Stomach (tissue), 4 donors: ENCODE measurements around the gene CYP21A2.
"Not testable (repeated sequence)": the region's sequence is repeated elsewhere in the genome, so short reads cannot be mapped to it uniquely, and the experiment has no call there.

ENCODE experiments used
- EP300 ChIP-seq: sonication (generic); formaldehyde crosslinking; IDR thresholded peaks from one replicate; pipeline ENCODE4 v1.6.1; 2017; ENCODE audit warnings: antibody characterized with exemption
- TF ChIP-seq, protein P1 (sequence below), 7 experiments: fragments of 450-650 bp in 4 of 7; fragments of 200-600 bp in 3 of 7; sonication (generic) in 3 of 7; IDR thresholded peaks; one replicate each; pipeline ENCODE4 v1.5.1; 2016 to 2019; ENCODE audit warnings: antibody characterized with exemption in 7 of 7, control low read depth in 2 of 7, mild to moderate bottlenecking in 1 of 7

DNA sequence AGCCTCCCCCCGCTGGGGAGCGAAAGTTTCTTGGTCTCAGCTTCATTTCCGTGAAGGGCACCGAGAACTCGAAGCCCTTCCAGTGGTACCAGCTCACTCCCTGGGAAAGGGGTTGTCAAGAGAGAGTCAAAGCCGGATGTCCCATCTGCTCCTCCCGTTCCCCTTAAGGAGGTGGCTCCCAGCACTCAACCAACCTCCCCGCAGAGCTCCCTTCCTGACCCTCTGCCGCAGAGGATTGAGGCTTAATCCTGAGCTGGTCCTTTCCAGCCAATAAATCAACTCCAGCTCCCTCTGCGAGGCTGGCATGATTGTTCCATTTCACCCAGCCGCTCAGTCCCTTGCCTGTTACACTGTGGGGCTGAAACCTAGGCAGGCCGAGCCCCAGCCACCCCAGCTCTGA lies 29.6 kb upstream of the CYP21A2 start:
- TF ChIP-seq, protein P1, sequence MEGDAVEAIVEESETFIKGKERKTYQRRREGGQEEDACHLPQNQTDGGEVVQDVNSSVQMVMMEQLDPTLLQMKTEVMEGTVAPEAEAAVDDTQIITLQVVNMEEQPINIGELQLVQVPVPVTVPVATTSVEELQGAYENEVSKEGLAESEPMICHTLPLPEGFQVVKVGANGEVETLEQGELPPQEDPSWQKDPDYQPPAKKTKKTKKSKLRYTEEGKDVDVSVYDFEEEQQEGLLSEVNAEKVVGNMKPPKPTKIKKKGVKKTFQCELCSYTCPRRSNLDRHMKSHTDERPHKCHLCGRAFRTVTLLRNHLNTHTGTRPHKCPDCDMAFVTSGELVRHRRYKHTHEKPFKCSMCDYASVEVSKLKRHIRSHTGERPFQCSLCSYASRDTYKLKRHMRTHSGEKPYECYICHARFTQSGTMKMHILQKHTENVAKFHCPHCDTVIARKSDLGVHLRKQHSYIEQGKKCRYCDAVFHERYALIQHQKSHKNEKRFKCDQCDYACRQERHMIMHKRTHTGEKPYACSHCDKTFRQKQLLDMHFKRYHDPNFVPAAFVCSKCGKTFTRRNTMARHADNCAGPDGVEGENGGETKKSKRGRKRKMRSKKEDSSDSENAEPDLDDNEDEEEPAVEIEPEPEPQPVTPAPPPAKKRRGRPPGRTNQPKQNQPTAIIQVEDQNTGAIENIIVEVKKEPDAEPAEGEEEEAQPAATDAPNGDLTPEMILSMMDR (IDR thresholded peaks at IDR 0.05), result not testable (repeated sequence)
- TF ChIP-seq EP300, result not testable (repeated sequence)
